B cell (primary cell): ENCODE results near the gene SDK1.

ENCODE experiments used
- CTCF ChIP-seq: fragments of 200-600 bp; IDR thresholded peaks from one replicate; pipeline ENCODE4 v1.8.0; 2022; ENCODE audit warnings: antibody characterized with exemption, mild to moderate bottlenecking
- EZH2 ChIP-seq: IDR thresholded peaks from 2 replicates; pipeline ENCODE4 v1.6.1; 2012; ENCODE audit warnings: borderline replicate concordance, low read depth, mild to moderate bottlenecking, moderate library complexity, low read length; ENCODE audit not compliant: insufficient read depth, poor library complexity, severe bottlenecking

GRCh38 chr7:4235596-4235995 is 934.5 kb downstream of the SDK1 start:
- TF ChIP-seq CTCF (no peak), EZH2 (no peak)
